MM.1S (cell line): ENCODE measurements around the gene DMKN.

Experiments used
- DNase-seq: peaks from one replicate; pipeline ENCODE4 v3.0.0-alpha.2; 2015
- H2AFZ ChIP-seq: fragments of 300-600 bp; sonication (generic); 2 replicates; pipeline ENCODE4 v1.6.0; 2016; ENCODE audit warnings: antibody characterized with exemption, low read length
- H3F3A ChIP-seq: fragments of 300-600 bp; sonication (generic); 2 replicates; pipeline ENCODE4 v1.6.1; 2016; ENCODE audit warnings: mild to moderate bottlenecking, antibody characterized with exemption, low read length, moderate library complexity, mixed read lengths; ENCODE audit not compliant: insufficient read depth
- H3K27ac ChIP-seq: fragments of 300-600 bp; sonication (generic); 2 replicates; pipeline ENCODE4 v1.5.1; 2016; ENCODE audit warnings: mild to moderate bottlenecking, low read length
- H3K27me3 ChIP-seq: fragments of 300-600 bp; sonication (generic); replicated peaks from 2 replicates; pipeline ENCODE4 v1.6.0; 2016; ENCODE audit warnings: low read length; ENCODE audit not compliant: insufficient read depth
- H3K36me3 ChIP-seq: fragments of 300-600 bp; sonication (generic); replicated peaks from 2 replicates; pipeline ENCODE4 v1.6.1; 2016; ENCODE audit warnings: mild to moderate bottlenecking, low read length, mixed read lengths; ENCODE audit not compliant: insufficient read depth
- H3K4me1 ChIP-seq: fragments of 300-600 bp; sonication (generic); 2 replicates; pipeline ENCODE4 v1.6.1; 2016; ENCODE audit warnings: low read length, mixed read lengths
- H3K4me2 ChIP-seq: fragments of 300-600 bp; sonication (generic); 2 replicates; pipeline ENCODE4 v1.6.0; 2016; ENCODE audit warnings: low read depth, low read length
- H3K4me3 ChIP-seq: fragments of 300-600 bp; sonication (generic); 2 replicates; pipeline ENCODE4 v1.5.1; 2016; ENCODE audit warnings: low read length, mixed read lengths
- H3K79me2 ChIP-seq: fragments of 300-600 bp; sonication (generic); 2 replicates; pipeline ENCODE4 v1.6.1; 2016; ENCODE audit warnings: mixed run types, low read length, mixed read lengths
- H3K9ac ChIP-seq: fragments of 300-600 bp; sonication (generic); 2 replicates; pipeline ENCODE4 v1.6.1; 2016; ENCODE audit warnings: low read length, mixed read lengths
- H3K9me2 ChIP-seq: fragments of 300-600 bp; sonication (generic); replicated peaks from 2 replicates; pipeline ENCODE4 v1.6.1; 2016; ENCODE audit warnings: mild to moderate bottlenecking, low read length, mixed read lengths; ENCODE audit not compliant: insufficient read depth
- H3K9me3 ChIP-seq: fragments of 300-600 bp; sonication (generic); replicated peaks from 2 replicates; pipeline ENCODE4 v1.6.1; 2016; ENCODE audit warnings: mild to moderate bottlenecking, low read length, mixed read lengths; ENCODE audit not compliant: insufficient read depth
- H4K20me1 ChIP-seq: fragments of 300-600 bp; sonication (generic); 2 replicates; pipeline ENCODE4 v1.6.1; 2016; ENCODE audit warnings: mild to moderate bottlenecking, low read length, moderate library complexity, mixed read lengths; ENCODE audit not compliant: insufficient read depth
- CTCF ChIP-seq: fragments of 300-600 bp; sonication (generic); IDR thresholded peaks from 2 replicates; pipeline ENCODE4 v1.5.1; 2016; ENCODE audit warnings: antibody characterized with exemption, low read length, mixed read lengths
- EZH2 ChIP-seq: fragments of 300-600 bp; sonication (generic); optimal IDR thresholded peaks from 2 replicates; pipeline ENCODE3; 2017; ENCODE audit warnings: low read depth, mild to moderate bottlenecking, antibody characterized with exemption, low read length, mixed read lengths
- EZH2phosphoT487 ChIP-seq: fragments of 300-600 bp; sonication (generic); IDR thresholded peaks from 2 replicates; pipeline ENCODE4 v1.6.1; 2018; ENCODE audit warnings: antibody characterized with exemption, low read length

The DMKN gene

GRCh38 chr19:35542209-35542608 is 28.8 kb upstream of the DMKN start:
- Histone ChIP-seq H3K9ac (no peak overlapping the region), H3K4me3 (no peak overlapping the region), H2AFZ (no peak overlapping the region), H3K9me2 (no peaks in the 10 kb centered on the region), H3K9me3 (no peaks in the 10 kb centered on the region), H3K79me2 (peaks cover 30% of the 10 kb centered on the region), H4K20me1 (no peaks in the 10 kb centered on the region), H3K4me1 (peaks cover 11% of the 10 kb centered on the region), H3K36me3 (no peaks in the 10 kb centered on the region), H3K27ac (no peak overlapping the region), H3K27me3 (peaks cover 3% of the 10 kb centered on the region), H3F3A (no peaks in the 10 kb centered on the region), H3K4me2 (no peak overlapping the region)
- TF ChIP-seq CTCF (no peak), EZH2phosphoT487 (no peak), EZH2 (no peak)
- no peak for DNase-seq

GRCh38 chr19:35540356-35540927 is 27.0 kb upstream of the DMKN start:
- H3K9me2 ChIP-seq, result no peaks in the 10 kb centered on the region
- peaks cover 5% of the 10 kb centered on the region; the same call in 1 of the 2 replicates for H3K4me1 ChIP-seq
- no peaks in the 10 kb centered on the region for H3F3A ChIP-seq
- DNase-seq, result no peak
- peaks cover 20% of the 10 kb centered on the region for H3K27me3 ChIP-seq
- no peak overlapping the region for H2AFZ ChIP-seq
- no peaks in the 10 kb centered on the region for H4K20me1 ChIP-seq
- no peak overlapping the region for H3K4me3 ChIP-seq
- no peaks in the 10 kb centered on the region for H3K36me3 ChIP-seq
- peaks cover 14% of the 10 kb centered on the region for H3K79me2 ChIP-seq
- no peak overlapping the region for H3K4me2 ChIP-seq
- H3K9me3 ChIP-seq, result no peaks in the 10 kb centered on the region
- TF ChIP-seq EZH2 (no peak), EZH2phosphoT487 (no peak), CTCF (no peak)
- no peak overlapping the region for H3K27ac ChIP-seq
- H3K9ac ChIP-seq, result no peak overlapping the region

- no peaks in the 10 kb centered on the region for H3K9me3 ChIP-seq
- DNase-seq, result no peak
- peaks cover 24% of the 10 kb centered on the region for H3K27me3 ChIP-seq
- H3K79me2 ChIP-seq, result peaks cover 11% of the 10 kb centered on the region
- no peak overlapping the region for H2AFZ ChIP-seq
- TF ChIP-seq CTCF (no peak), EZH2 (no peak), EZH2phosphoT487 (no peak)
- H3K36me3 ChIP-seq, result no peaks in the 10 kb centered on the region
- H4K20me1 ChIP-seq, result no peaks in the 10 kb centered on the region
- no peak overlapping the region for H3K4me3 ChIP-seq
- H3K9ac ChIP-seq, result no peak overlapping the region
- no peak overlapping the region for H3K4me2 ChIP-seq
- H3K27ac ChIP-seq, result no peak overlapping the region
- peaks cover 5% of the 10 kb centered on the region; the same call in 1 of the 2 replicates for H3K4me1 ChIP-seq
- H3K9me2 ChIP-seq, result no peaks in the 10 kb centered on the region
- H3F3A ChIP-seq, result no peaks in the 10 kb centered on the region
Observed at GRCh38 chr19:35539850-35540249, 26.4 kb upstream of the DMKN start.
